NB4 (cell line): ENCODE data around the gene HPCA.

ENCODE experiments used
- CTCF ChIP-seq: IDR thresholded peaks from one replicate; pipeline ENCODE4 v1.5.1; 2012; ENCODE audit warnings: low read depth, low read length
- POLR2A ChIP-seq: IDR thresholded peaks from 2 replicates; pipeline ENCODE4 v1.6.1; 2011; ENCODE audit warnings: mild to moderate bottlenecking; ENCODE audit not compliant: insufficient read length; ENCODE audit errors: extremely low read depth
- TF ChIP-seq, protein P1 (sequence below): IDR thresholded peaks from 2 replicates; pipeline ENCODE4 v1.6.1; 2011; ENCODE audit warnings: low read depth, low read length

DNA sequence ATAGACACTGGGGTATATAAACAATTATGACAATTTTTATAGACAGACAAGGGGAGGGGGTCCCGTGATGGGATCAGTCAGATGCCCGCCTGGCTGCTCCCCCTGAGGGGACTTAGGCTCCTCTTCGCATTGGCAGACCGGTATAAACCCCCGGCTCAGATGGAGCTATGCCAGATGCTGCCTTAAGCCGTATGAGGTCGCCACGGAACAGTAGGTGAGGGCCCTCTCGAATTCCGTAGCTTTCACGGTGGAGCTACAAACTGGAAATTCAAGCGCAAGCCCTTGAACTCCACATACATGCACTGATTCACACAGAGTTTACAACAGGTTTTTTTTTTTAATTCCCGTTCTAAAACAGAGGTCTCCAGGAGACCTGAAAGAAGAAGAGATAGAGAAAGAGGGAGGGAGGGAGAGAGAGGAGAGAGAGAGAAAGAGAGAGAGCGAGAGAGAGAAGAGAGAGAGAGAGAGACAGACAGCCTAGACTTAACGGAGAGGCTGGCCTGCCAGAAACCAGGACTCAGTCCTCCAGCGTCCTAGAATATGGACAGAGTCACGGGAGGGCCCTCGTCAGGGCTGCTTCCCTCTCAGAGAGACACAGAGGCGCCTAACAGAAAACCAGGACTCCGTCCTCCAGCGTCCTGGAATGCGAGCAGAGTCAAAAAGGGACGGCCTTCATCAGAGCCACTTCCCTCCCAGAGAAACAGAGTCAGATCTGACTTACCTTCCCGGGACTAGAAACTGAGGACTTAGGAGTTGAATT is 39.3 kb downstream of the HPCA start:
- no peak for TF ChIP-seq POLR2A
- no peak for TF ChIP-seq CTCF
- TF ChIP-seq, protein P1, sequence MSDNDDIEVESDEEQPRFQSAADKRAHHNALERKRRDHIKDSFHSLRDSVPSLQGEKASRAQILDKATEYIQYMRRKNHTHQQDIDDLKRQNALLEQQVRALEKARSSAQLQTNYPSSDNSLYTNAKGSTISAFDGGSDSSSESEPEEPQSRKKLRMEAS = no peak
